ENCODE data around the gene VSIG1.

GRCh38 chrX:108091264-108091877 lies 46.5 kb downstream of the VSIG1 start, which contains the start of the genes ATG4A and PSMD10:
- no peak for TF ChIP-seq CTCF (optimal IDR thresholded peaks at IDR 0.05 in 1 of 3, IDR thresholded peaks at IDR 0.05 in 1 of 3, conservative IDR thresholded peaks at IDR 0.05 in 1 of 3; ENCODE audit: extremely low read depth in 1 of 3, insufficient read depth in 2 of 3, low read length in 3 of 3)
- no peak for TF ChIP-seq EZH2 (IDR thresholded peaks at IDR 0.05; ENCODE audit: low read length)
